ENCODE results near the gene TTC31. TPM values are rescaled to one million over a fixed set of nuclear protein-coding genes. Genes with fewer than 3 reads are reported as not detected.

Gene TTC31
- total and polyA plus RNA-seq, 8 donors, result 4.7 to 91.2 (median 11.1) TPM

GRCh38 chr2:74526649-74527230, 43.9 kb downstream of the TTC31 start:
- DNase-seq, result no peak
- Histone ChIP-seq H3K27ac (no peak overlapping the region), H3K27me3 (no peaks in the 10 kb centered on the region), H3K36me3 (peaks cover 23 to 36% (median 29%) of the 10 kb centered on the region in 4 donors), H3K9me3 (no peaks in the 10 kb centered on the region), H3K4me3 (no peak overlapping the region), H3K4me1 (peaks cover 25 to 45% (median 32%) of the 10 kb centered on the region in 4 donors)
- no peak for TF ChIP-seq EP300 (IDR thresholded peaks at IDR 0.05)
- no peak for TF ChIP-seq CTCF (IDR thresholded peaks at IDR 0.05)
- no peak for TF ChIP-seq POLR2A (IDR thresholded peaks at IDR 0.05)
- TF ChIP-seq POLR2AphosphoS5 (IDR thresholded peaks at IDR 0.05), result no peak
- intact Hi-C loops (cut with DNase I; ENCODE audit: low total_unique reads), result no loop called here
- WGBS, 5 donors, result 96 to 99% (median 98%) methylated on average over 11 of the region's 11 CpGs

DNA sequence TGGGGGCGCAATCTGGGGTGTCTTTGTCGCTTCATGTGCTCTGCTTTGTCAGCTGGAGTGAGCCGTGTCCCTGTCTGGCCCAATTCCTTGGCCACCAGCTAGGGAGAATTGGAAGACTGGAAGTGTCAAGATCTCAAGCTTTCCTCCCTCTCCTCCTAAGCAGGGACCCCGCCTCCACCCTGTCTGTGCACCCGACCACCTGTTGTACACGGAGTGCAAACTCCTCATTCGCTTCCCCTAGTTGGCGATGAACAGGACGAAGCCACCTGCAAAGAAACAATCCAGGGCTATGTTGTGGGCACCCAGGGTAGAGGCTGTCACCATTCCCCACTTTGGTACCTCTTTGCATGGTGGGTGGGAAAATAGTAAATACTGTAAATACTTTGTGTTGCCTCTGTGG, 44.9 kb downstream of the TTC31 start:
- 92 to 97% (median 94%) methylated on average over 9 of the region's 9 CpGs for WGBS, 5 donors
- no peak for DNase-seq
- intact Hi-C loops (cut with DNase I; ENCODE audit: low total_unique reads), result no loop called here
- Histone ChIP-seq H3K27me3 (no peaks in the 10 kb centered on the region), H3K4me1 (peaks cover 25 to 53% (median 35%) of the 10 kb centered on the region in 4 donors), H3K9me3 (no peaks in the 10 kb centered on the region), H3K4me3 (no peak overlapping the region), H3K27ac (no peak overlapping the region), H3K36me3 (peaks cover 23 to 42% (median 34%) of the 10 kb centered on the region in 4 donors)
- TF ChIP-seq CTCF (IDR thresholded peaks at IDR 0.05) (no peak), EP300 (IDR thresholded peaks at IDR 0.05) (no peak), POLR2AphosphoS5 (IDR thresholded peaks at IDR 0.05) (no peak), POLR2A (IDR thresholded peaks at IDR 0.05) (no peak)

GRCh38 chr2:74528600-74529356, 45.9 kb downstream of the TTC31 start:
- Histone ChIP-seq H3K4me3 (peak overlapping the region; percentile 78 to 94 (median 92)), H3K36me3 (peaks cover 23 to 52% (median 44%) of the 10 kb centered on the region in 4 donors), H3K4me1 (peaks cover 25 to 53% (median 35%) of the 10 kb centered on the region in 4 donors), H3K9me3 (no peaks in the 10 kb centered on the region), H3K27me3 (no peaks in the 10 kb centered on the region), H3K27ac (peak overlapping the region; percentile 68 to 96 (median 91))
- intact Hi-C loops (cut with DNase I; ENCODE audit: low total_unique reads), result no loop called here
- 14 to 17% (median 14%) methylated on average over 24 to 29 of the region's 29 CpGs for WGBS, 5 donors
- DNase-seq, result no peak
- TF ChIP-seq CTCF (IDR thresholded peaks at IDR 0.05) (no peak), POLR2A (IDR thresholded peaks at IDR 0.05) (no peak), POLR2AphosphoS5 (IDR thresholded peaks at IDR 0.05) (no peak), EP300 (IDR thresholded peaks at IDR 0.05) (no peak)

GRCh38 chr2:74529357-74530238, 46.7 kb downstream of the TTC31 start, which contains the start of the genes AUP1 and HTRA2:
Gene AUP1, minus strand, starts transcription at chr2:74529706. Its CDS starts 77 bp downstream, at chr2:74529629.
Gene HTRA2, plus strand, starts transcription at chr2:74529933. Its CDS starts 74 bp downstream, at chr2:74530007.
- 0 to 1% (median 0%) methylated on average over 22 to 87 of the region's 87 CpGs for WGBS, 5 donors
- H3K36me3 ChIP-seq, result peaks cover 23 to 59% (median 47%) of the 10 kb centered on the region in 4 donors
- TF ChIP-seq EP300 (IDR thresholded peaks at IDR 0.05) (no peak), POLR2AphosphoS5 (IDR thresholded peaks at IDR 0.05) (peak; percentile 83 to 97 (median 91)), POLR2A (IDR thresholded peaks at IDR 0.05) (peak in 1 of 4 donors; percentile 70), CTCF (IDR thresholded peaks at IDR 0.05) (peak in 1 of 7 experiments; percentile 6)
- DNase-seq, result peak; percentile 99 to 100
- H3K4me1 ChIP-seq, result peaks cover 25 to 53% (median 35%) of the 10 kb centered on the region in 4 donors
- H3K27ac ChIP-seq, result peak within 1 kb of the TSS; percentile 68 to 96 (median 91)
- intact Hi-C loops (cut with DNase I; ENCODE audit: low total_unique reads), result loop anchor here (10.0 kb wide), 1 partner anchor 55 kb away; no protein-coding TSS in a partner anchor
- H3K4me3 ChIP-seq, result peak within 1 kb of the TSS; percentile 78 to 94 (median 92)
- no peaks in the 10 kb centered on the region for H3K9me3 ChIP-seq
- H3K27me3 ChIP-seq, result no peaks in the 10 kb centered on the region

Measured in stomach (tissue), 9 donors.